Stimulated activated CD8-positive, alpha-beta memory T cell treated with anti-CD3 and anti-CD28 coated beads, Interleukin-7, amount 100 ng/mL, for 1 hour (primary cell): ENCODE results near the gene LRRC18.

Source experiments
- DNase-seq, 2 donors: peaks; one replicate each; pipeline ENCODE4 v3.0.0-alpha.2; 2020; ENCODE audit warnings: low read depth in 2 of 2

The LRRC18 gene

GRCh38 chr10:48939790-48940325, at the start of gene LRRC18:
Gene LRRC18, minus strand, starts transcription at chr10:48939840. Its CDS starts 25,685 bp downstream, at chr10:48914155.
- DNase-seq = no peak

- DNase-seq = no peak
These were observed 46.0 kb upstream of the LRRC18 start for GRCh38 chr10:48985621-48986158.

GRCh38 chr10:48983648-48984351, 44.2 kb upstream of the LRRC18 start:
- DNase-seq = no peak

DNA sequence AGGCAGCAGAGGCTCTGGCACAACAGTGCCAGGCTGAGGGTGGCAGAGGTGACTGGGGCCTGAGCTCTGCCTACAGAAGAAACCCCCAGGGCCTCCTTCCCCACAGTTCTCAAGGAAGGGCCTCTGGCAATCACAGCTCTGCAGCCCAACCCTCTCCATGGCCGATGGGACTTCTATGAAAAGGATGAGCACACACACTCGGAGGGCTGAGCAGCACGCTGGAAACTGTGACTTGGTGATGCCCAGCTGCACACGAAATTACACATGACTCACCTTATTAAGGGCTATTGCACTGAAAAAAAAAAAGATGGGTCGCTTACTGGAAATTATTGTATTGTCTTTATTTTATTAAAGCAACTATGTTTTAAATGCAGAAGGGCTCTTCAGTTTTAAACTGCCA, 42.9 kb upstream of the LRRC18 start:
- no peak for DNase-seq

DNA sequence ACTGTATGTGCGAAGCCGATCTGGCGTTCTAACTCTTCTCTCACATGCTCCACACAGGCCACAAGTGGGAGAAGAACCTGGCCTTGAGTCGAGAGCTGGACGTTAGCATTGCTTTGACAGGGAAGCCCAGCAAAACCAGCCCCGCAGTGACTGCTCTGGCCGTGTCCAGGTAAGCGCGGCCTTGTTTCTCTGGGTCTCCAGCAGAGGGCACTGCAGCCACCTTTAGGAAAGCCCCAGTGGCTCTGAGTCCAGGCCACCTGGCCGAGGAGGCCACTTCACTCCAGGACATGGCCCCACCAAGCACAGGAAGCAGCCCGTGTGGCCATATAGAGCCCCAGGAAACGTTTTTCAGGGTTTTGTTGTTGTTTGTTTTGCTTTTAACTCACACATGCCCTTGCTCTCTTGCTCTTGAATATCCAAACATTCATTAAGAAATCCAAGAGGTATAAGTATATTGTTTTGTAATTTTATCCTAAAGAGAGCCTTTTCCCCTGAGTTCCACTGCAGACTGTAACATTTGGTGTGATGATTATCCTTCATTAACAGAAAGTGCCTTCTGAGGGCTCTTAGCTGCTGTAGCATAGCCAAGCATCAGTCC, 41.8 kb upstream of the LRRC18 start:
- no peak for DNase-seq

DNA sequence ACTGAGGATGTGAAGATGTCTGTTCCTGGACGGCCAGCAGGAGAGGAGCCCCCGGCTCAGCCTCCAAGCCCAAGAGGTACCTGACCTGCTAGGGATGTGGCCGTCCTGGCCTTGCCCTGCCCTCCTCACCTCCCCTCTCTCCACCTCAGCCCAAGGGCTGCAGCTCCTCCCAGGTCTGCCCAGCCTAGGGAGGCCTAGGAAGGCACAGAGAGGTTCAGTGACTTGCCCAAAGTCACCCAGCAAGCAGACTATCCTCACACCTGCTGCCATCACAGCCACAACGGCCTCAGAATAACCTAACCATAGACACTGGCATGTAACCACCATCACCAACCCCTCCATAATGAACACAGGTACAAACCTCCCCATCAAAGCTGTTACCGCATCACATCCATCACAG, 38.7 kb upstream of the LRRC18 start:
- no peak for DNase-seq

- DNase-seq = no peak
These were observed 36.6 kb upstream of the LRRC18 start for GRCh38 chr10:48976196-48976595.

DNA sequence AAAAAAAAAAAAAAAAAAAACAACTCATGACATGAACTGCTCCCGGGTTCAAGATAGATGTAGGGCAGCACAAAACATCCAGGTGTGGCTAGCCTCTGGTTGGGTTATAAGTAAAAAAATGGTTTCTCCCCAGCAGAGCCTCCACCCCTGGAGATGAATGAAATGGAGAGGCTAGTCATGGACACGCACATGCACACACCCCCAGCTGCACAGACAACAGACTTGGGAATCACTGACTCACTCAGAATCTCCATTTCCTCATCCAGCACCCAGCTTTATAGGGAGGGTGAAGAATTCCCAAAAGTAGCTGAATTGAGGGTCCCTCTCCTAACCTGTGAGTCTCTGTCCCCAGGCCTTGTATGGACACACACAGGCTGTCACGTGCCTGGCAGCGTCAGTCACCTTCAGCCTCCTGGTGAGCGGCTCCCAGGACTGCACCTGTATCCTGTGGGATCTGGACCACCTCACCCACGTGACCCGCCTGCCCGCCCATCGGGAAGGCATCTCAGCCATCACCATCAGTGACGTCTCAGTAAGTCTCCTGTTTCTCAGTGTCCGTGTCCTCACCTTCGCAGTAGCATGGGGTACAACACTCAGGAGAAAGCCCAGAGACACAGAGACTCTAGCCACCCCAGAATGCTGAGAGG, 35.0 kb upstream of the LRRC18 start:
- DNase-seq = no peak

DNA sequence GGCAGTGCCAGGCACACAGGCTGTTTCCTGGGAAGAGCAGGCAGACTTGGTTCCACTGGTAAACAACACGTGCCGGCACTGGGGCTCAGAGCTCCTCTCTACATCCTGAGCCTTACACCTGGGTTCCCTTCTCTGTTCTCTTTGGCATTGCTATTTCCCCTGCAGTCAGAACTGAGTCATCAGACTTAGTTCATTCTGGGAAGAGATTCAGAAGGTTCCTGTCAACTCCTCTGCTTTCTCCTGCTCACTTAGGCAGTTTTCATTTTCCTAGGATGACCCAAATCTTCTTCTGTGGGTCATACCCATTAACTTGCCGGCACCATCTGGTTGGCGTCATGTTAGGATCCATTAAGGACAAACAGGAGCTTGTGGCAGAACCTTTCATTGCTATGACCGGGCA, 33.4 kb upstream of the LRRC18 start:
- no peak for DNase-seq

GRCh38 chr10:48970654-48971053, 31.0 kb upstream of the LRRC18 start:
- no peak for DNase-seq

DNA sequence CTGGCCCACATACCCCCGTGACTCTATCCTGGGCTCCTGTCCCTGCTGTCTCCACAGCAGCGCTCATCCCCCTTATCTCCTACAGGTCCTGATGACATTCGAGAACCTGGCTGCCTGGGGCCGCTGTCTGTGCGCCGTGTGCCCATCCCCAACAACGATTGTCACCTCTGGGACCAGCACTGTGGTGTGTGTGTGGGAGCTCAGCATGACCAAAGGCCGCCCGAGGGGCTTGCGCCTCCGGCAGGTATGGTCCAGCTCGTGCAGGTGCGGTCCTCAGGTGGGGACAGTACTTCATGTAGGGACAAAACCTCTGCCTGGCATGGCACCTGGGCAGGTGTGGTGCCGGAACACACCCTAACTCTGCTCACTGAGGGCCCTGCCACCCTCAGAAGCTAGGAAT, 30.4 kb upstream of the LRRC18 start:
- no peak for DNase-seq

- no peak for DNase-seq
These were observed 28.4 kb upstream of the LRRC18 start for GRCh38 chr10:48968036-48968435.

GRCh38 chr10:48965460-48965859, 25.8 kb upstream of the LRRC18 start:
- no peak for DNase-seq

DNA sequence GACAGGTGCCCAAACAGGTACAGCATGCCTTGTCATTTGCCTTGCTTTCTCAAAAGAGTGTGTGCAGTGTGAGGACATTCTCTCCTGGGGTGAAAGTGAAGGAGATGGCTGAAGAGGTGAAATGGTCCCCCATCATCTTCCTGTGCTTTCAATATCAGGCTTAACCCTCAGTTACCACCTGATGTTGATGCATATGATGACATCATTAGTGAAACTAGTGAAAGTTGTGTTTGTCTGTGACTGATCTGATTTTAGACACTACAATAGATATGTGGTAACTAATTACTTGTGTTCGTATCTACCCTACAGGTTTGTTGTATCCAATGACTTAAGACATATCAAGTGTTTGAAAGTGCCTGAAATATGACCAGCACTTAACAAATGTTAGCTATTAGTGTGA, 24.4 kb upstream of the LRRC18 start:
- no peak for DNase-seq

DNA sequence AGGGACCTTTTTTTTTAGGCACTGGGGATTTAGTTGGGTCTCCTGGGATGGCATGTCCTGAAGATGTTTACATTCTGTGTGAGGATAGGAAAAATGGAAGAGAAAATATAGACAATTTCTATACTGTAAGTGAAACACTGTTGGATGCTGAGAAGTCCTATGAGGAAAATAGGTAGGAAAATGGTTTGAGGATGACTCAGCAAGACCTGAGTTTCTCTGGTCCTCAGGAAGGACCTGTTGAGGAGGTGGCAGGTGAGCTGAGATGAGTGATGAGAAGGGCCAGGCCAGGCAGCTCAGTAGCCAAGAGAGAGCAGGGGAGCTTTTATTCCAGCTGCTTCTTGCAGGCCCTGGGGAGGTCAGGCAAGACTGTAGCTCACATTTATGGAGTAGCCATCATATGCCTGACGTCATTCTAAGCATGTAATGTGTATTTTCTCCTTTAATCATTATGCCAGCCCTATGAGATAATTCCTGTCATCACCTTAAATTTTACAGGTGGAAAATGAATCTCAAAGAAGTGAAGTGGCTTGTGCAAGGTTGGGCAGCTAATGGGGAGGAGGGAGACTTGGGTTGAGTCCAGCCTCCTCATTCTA, 19.1 kb upstream of the LRRC18 start:
- DNase-seq = no peak

DNA sequence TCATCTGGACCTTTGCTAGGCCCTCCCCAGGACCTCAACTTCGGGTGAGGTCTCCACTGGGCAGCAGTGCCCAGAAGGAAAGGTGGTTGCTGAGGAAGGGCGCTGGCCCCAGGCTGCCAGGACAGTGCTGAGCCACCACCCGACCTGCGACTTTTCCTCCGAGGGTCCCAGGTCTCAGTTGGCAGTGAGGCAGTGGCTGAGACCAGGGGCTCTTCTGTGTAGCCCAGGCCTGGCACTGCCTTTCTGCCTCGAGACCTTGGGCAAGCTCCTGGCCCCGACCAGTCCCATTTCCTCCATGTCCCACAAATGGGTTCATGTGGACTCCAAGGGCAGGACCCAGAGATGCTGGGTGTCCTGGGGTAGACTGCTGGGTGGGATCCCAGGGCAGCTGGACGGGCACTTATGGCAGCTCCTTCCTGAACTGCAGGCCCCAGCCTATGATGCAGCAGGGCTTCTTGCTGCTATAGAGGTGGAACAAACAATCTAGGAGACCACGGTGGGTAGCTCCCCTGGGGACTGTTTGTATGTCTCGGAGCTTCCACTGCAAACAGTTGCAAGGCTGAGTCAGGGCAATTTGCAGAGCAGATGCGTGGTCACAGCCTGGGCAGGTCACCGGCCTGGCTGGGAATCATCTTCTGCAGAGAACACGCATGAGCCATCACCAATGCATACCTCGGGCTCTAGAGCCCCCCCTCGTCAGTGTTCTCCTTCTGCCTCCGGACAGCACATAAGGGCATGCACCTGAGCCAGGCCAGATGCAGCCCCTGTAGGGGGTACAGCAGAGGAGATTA, 17.9 kb upstream of the LRRC18 start:
- DNase-seq = no peak

GRCh38 chr10:48951707-48952106, 12.1 kb upstream of the LRRC18 start:
- DNase-seq = no peak

GRCh38 chr10:48948470-48949037, 8.9 kb upstream of the LRRC18 start:
- DNase-seq = no peak

DNA sequence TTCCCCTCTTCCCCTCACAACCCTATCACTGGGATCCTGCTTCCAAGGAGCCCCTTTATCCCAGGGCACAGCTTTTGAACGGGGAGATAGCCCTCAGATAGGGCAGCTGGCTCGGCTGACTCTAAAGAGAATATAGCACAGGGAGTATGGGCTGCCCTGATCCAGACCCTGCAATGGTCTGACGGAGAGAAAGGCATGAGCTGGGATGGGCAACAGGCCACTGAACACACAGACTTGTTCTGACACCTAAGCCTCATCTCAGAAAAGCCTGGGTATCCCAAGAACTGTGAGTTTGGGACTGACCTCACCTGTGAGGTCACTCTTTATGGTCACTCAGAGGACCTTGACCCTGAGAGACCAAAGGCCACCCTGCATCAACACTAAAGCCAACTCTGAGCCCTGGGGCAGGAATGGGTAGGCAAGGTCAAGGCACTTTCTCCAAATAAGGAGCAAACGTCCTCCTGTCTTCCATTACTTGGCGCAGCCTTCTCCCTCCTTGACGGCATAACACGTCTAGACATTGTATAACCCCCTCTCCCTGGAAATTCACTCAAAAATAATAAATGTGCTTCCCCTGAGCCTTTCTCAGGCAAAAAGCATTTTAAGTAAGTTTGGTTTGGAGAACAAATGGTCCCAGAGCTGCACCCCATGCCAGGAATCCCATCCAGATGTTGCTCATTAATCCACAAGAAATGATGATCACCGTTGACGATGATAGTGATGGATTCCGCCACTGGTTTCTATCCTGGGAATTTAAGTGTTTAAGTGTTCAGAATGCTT, 8.2 kb upstream of the LRRC18 start:
- DNase-seq = no peak

GRCh38 chr10:48946891-48947500, 7.4 kb upstream of the LRRC18 start:
- no peak for DNase-seq
